Measurements from ENCODE around the gene SESN3.
"Not testable (repeated sequence)": the region's sequence is repeated elsewhere in the genome, so short reads cannot be mapped to it uniquely, and the experiment has no call there.

SESN3 gene

GRCh38 chr11:95150956-95151684 lies 79.9 kb downstream of the SESN3 start:
- peak; percentile 85 for DNase-seq (ENCODE audit: low read depth)

DNA sequence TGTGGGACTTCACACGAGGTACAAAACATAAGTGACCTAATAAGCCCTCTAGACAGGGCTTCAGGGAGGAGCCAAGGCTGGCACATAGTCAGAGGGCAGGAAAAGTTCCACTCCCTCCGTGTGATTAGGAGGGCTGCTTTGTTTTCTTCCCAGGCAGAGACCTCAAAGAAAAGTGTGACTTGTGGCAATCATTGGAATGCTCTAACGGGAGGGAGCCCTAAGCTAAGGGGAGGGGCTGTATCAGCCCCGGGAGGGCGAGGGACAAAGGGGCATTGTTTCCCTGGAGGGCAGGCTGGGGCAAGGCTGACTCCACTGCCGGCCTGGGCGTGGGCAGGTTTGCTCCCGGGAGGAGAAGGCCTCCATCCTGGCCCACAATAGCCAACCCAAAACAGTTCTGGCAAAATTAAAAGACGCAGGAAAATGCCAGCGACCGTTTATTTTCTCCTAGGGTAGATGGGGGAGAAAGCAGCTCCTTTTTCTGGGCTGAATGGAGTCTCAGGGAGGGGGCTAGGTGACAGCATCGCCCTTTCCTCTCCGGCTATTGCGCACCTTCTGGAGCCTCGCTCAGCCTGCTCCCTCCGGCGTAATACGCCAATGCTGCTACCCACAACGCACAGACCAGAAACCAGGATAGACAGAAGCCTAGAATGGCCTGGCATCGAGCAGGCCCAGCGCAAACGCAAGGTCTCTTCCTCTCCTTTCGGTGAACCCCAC lies 81.2 kb downstream of the SESN3 start:
- DNase-seq (ENCODE audit: low read depth): no peak

DNA sequence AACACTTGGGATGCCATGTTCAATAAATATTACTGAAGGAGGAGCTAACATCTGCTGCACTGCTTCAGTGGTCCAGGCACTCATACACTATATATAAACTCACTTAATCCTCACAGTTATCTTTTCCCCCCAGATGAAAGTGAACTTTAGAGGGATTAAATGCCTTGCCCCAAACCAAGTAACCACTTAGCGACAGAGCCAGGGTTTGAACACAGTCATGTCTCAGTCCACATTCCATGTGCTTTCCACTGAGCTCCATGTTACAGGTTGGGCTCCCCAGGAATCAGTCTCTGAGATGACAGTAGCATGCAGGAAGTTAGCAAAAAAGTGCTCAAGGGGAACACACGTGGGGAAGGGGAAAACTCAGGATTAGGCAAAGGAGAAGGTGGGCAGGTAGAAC lies 82.1 kb downstream of the SESN3 start:
- DNase-seq (ENCODE audit: low read depth): no peak

- no peak for DNase-seq (ENCODE audit: low read depth)
These were observed 82.6 kb downstream of the SESN3 start for GRCh38 chr11:95148406-95148805.

DNA sequence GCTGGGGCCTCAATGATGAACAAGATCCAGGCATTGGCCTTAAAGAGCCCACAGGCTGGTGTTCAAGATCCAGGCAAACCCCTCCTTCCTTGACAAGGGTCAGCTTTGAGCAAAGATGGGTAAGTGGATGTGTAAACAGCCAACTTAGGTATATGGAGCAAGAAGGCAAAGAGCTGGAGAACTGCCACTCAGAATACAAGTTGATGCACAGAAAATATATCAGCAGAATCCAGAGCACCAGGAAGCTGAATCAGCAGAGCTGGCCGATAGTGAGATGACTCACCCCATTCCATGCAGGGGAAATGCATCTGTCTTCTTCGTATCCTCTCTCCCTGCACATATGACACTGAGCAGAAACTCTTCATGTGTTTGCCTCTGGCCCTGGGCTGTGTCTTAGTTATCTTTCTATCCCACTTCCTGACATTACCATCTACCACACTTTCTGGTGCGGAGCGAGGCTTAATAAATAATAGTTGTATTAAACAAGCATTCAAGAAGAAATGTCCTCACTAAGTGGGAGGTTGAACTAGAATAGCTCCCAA lies 83.6 kb downstream of the SESN3 start:
- no peak for DNase-seq (ENCODE audit: low read depth)

- DNase-seq (ENCODE audit: low read depth): no peak
These were observed 85.5 kb downstream of the SESN3 start for GRCh38 chr11:95145430-95146060.

- no peak for DNase-seq (ENCODE audit: low read depth)
These were observed 86.4 kb downstream of the SESN3 start for GRCh38 chr11:95144313-95145235.

GRCh38 chr11:95143106-95143681 lies 87.8 kb downstream of the SESN3 start:
- DNase-seq (ENCODE audit: low read depth): no peak

DNA sequence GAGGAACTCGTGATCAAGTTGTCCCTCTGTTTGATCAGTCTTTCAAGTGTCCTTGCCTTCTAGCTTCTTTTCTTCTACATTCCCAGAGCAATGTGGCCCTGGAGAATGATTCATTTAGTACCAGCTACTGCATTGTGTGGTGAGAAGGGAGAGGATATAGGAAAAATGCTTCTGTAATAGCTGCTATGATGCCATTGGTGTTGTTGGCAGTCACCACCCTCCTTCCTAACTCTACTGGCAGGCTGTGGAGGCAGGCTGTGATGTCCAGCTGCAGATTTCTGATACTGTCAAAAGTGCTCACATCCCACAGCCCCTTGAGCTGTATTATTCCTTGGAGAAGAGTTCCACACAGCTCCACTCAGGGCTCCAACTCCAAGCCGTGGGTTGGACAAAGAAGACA lies 88.6 kb downstream of the SESN3 start:
- no peak for DNase-seq (ENCODE audit: low read depth)

- DNase-seq (ENCODE audit: low read depth): no peak
These were observed 90.5 kb downstream of the SESN3 start for GRCh38 chr11:95140397-95141033.

- DNase-seq (ENCODE audit: low read depth): no peak
These were observed 92.6 kb downstream of the SESN3 start for GRCh38 chr11:95138448-95138847.

- DNase-seq (ENCODE audit: low read depth): no peak
These were observed 93.7 kb downstream of the SESN3 start for GRCh38 chr11:95137299-95137698.

DNA sequence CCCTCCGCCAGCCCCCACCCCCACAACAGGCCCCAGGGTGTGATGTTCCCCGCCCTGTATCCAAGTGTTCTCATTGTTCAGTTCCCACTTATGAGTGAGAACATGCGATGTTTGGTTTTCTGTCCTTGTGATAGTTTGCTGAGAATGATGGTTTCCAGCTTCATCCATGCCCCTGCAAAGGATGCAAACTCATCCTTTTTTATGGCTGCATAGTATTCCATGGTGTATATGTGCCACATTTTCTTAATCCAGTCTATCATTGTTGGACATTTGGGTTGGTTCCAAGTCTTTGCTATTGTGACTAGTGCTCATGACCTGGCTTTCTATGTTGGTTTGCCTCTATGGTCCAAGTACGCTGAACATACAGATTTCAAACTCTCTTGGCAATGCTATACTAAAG lies 94.3 kb downstream of the SESN3 start:
- not testable (repeated sequence) for DNase-seq (ENCODE audit: low read depth)

- DNase-seq (ENCODE audit: low read depth): no peak
These were observed 95.1 kb downstream of the SESN3 start for GRCh38 chr11:95135880-95136279.

GRCh38 chr11:95135155-95135554 lies 95.8 kb downstream of the SESN3 start:
- DNase-seq (ENCODE audit: low read depth): no peak

- DNase-seq (ENCODE audit: low read depth): no peak
These were observed 96.5 kb downstream of the SESN3 start for GRCh38 chr11:95134491-95134890.

GRCh38 chr11:95132956-95133355 lies 98.0 kb downstream of the SESN3 start:
- no peak for DNase-seq (ENCODE audit: low read depth)

DNA sequence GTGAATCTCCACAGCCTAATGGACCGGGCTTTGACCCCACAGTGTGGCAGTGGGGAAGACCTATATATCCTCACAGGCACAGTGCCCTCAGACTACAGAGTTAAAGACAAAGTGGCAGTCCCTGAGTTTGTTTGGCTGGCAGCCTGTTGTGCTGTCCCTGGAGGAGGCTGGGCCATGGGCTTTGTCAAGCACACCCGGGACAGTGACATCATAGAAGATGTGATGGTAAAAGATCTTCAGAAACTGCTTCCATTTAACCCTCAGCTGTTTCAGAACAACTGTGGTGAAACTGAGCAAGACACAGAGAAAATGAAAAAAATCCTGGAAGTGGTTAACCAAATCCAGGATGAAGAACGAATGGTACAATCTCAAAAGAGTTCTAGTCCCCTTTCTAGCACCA lies 102.4 kb downstream of the SESN3 start:
- DNase-seq (ENCODE audit: low read depth): no peak

DNA sequence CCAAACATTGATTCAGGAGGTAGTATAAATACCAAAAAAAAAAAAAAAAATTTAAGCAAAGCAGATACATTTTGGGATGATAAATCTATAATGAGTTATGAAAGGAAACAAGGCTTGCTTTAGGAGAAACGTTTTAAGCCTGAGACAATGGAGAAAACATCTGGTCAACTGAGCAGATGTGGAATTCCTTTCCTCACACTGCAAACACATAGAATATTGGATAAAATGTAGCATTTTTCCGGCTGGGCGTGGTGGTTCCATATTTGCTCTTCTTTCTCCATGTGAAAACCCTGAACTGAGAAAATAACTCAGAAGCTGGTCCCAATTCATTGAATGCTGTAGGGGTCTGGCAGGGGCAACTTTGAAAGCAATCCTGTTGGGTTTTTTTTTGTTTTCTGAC lies 107.4 kb downstream of the SESN3 start:
- no peak for DNase-seq (ENCODE audit: low read depth)

GRCh38 chr11:95121698-95122097 lies 109.3 kb downstream of the SESN3 start:
- no peak for DNase-seq (ENCODE audit: low read depth)

All from activated T-cell treated with anti-CD3 and anti-CD28 coated beads for 48 hours (primary cell).